ENCODE data around the gene OR1S2.

OR1S2 gene

DNA sequence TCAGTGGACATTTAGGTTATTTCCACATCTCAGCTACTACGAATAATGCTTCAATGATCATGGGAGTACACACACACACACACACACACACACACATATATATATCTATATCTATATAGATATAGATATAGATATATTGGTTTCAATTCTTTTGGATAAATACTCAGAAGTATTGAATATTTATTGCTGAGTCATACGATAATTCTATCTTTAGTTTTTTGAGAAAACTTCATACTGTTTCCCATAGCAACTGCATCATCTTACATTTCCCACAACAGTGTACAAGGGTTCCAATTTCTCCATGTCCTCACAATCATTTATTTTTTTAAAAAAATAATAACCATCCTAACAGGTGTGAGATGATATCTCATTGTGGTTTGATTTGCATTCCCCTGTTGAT lies 8.0 kb downstream of the OR1S2 start:
- H3K4me3 ChIP-seq: no peak overlapping the region
- H3K27ac ChIP-seq: no peak overlapping the region
- no peak for TF ChIP-seq CTCF (IDR thresholded peaks at IDR 0.05)
- no peak for DNase-seq (ENCODE audit: low spot score)

DNA sequence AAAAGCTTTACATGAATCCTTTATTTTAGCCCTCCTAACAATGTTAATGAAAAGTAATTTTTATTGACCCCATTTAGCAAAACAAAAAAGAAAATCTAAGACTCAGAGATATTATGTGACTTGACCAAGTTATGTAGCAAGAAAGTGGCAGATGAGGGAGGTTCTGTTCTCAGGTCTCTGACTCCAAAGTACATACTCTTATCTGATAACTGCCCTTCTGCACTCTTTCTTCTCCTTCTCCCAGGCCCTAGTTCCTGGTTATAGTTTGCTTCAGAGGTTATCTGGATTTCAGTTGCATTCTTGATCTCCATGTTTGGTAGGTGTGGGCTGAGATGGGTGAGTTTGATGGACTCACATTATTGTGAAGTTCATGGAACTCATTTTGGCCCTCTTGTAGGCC lies 10.6 kb downstream of the OR1S2 start:
- TF ChIP-seq CTCF (IDR thresholded peaks at IDR 0.05): no peak
- Histone ChIP-seq H3K27ac (no peak overlapping the region), H3K4me3 (no peak overlapping the region)
- DNase-seq (ENCODE audit: low spot score): no peak

- no peak for TF ChIP-seq CTCF (IDR thresholded peaks at IDR 0.05)
- no peak for DNase-seq (ENCODE audit: low spot score)
- H3K4me3 ChIP-seq: no peak overlapping the region
- H3K27ac ChIP-seq: no peak overlapping the region
These were observed 11.7 kb downstream of the OR1S2 start for GRCh38 chr11:58192229-58192628.

DNA sequence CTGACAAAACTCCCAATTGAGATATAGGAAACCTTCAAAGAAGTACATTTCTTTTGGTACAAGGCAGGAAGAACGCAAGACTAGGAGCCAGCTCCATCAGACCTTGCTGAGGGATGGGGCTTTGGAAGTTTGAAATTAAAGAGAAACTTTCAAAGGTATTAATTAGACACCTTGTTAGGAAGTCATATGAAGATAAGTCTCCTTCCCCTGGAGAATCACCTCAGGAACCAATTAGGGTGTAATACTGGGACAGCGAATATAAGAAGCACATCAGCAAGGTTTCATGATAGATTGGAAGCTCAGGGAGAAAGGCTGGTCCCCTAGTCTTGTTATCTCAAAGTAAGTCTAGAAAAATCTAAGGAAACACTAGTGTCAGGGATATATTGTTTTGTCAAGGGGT lies 15.2 kb downstream of the OR1S2 start, which contains the start of gene OR9Q2:
Gene OR9Q2, plus strand, starts transcription at position 301 of the 400 bp plus-strand sequence. CDS start 1,421 bp downstream, outside the sequence.
- H3K4me3 ChIP-seq: no peak within 1 kb of the TSS
- DNase-seq (ENCODE audit: low spot score): no peak
- TF ChIP-seq CTCF (IDR thresholded peaks at IDR 0.05): no peak
- H3K27ac ChIP-seq: no peak within 1 kb of the TSS

DNA sequence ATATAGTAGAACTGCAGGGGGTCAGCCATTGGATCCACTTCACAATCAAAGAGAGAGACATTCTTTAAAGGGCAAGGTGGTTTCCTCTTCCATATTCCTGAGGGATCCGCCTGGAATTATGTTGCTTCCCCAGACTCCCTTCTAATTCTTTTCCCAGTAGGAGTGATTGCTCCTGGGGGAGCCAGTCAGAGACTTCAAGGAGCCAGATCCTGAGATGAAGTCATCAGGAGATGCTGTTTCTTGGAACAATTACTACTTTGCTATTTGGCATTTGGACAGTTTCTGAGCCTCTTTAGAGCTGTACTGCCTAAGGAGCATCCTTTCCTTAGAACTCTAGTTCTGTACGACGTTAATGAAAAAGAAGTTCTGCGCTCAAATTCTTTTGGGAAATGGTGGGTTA lies 17.0 kb downstream of the OR1S2 start:
- Histone ChIP-seq H3K4me3 (no peak overlapping the region), H3K27ac (no peak overlapping the region)
- no peak for TF ChIP-seq CTCF (IDR thresholded peaks at IDR 0.05)

GRCh38 chr11:58179648-58180047 lies 24.3 kb downstream of the OR1S2 start:
- H3K27ac ChIP-seq: no peak overlapping the region
- no peak for TF ChIP-seq CTCF (IDR thresholded peaks at IDR 0.05)
- no peak for DNase-seq (ENCODE audit: low spot score)
- no peak overlapping the region for H3K4me3 ChIP-seq

More for the DNA sequence above, 17.0 kb downstream of the OR1S2 start:
- no peak for DNase-seq (ENCODE audit: low spot score)

GRCh38 chr11:58178444-58178843 lies 25.5 kb downstream of the OR1S2 start:
- TF ChIP-seq CTCF (IDR thresholded peaks at IDR 0.05): no peak
- H3K27ac ChIP-seq: no peak overlapping the region
- no peak overlapping the region for H3K4me3 ChIP-seq
- DNase-seq (ENCODE audit: low spot score): no peak

Measured in coronary artery (tissue), 2 donors.